Kidney epithelial cell (primary cell): ENCODE measurements around the gene TBCE. TPM values are rescaled to one million over a fixed set of nuclear protein-coding genes. Genes with fewer than 3 reads are reported as not detected.

Experiments used
- DNase-seq: peaks from one replicate; pipeline ENCODE4 v3.0.0-alpha.2; 2010; ENCODE audit warnings: low read depth
- H3K27me3 ChIP-seq: 2 replicates; pipeline ENCODE4 v1.6.0; 2011; ENCODE audit warnings: low read length; ENCODE audit not compliant: control insufficient read depth, insufficient read depth
- H3K36me3 ChIP-seq: 2 replicates; pipeline ENCODE4 v1.5.1; 2011; ENCODE audit warnings: low read length; ENCODE audit not compliant: control insufficient read depth, insufficient read depth
- H3K4me3 ChIP-seq: 2 replicates; pipeline ENCODE4 v1.5.1; 2011; ENCODE audit warnings: low read depth, mild to moderate bottlenecking, control low read depth, low read length
- total RNA-seq: library from RNA; depleted of rRNA; stranded (reverse); fragments of >200 nt; gene quantifications from 2 replicates; pipeline ENCODE4 v1.2.3, GENCODE V29; 2015
- TF ChIP-seq, protein P1 (sequence below): IDR thresholded peaks from 2 replicates; pipeline ENCODE4 v1.5.1; 2011; ENCODE audit warnings: mild to moderate bottlenecking, moderate library complexity, low read length, control low read depth, inconsistent platforms; ENCODE audit not compliant: insufficient read depth, poor library complexity, severe bottlenecking

The TBCE gene
- total RNA-seq, 1 donor from 2014 or later: 24.7 TPM

DNA sequence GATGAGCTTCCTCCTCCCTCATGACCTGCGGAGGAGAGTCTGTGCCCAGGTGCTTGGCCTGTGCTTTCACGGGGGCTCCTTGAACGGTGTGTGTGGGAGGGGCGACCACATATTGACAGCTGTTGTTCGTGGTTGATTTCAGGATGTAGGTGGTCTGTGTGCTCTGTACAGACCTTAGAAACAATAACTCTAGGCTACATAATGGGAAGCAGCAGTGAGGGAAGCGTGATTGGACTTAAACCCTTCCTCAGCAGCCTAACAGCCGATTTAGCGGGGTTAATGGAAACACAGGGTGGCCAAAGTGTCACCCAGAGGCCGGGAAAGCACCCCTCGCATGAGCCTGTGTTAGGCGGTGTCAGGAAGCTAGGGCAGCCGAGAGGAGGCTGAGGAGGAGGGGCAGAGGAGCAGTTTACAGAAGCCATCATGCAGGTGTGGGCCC, 56.0 kb downstream of the TBCE start:
- Histone ChIP-seq H3K4me3 (no peak overlapping the region), H3K27me3 (no peaks in the 10 kb centered on the region), H3K36me3 (no peaks in the 10 kb centered on the region)
- TF ChIP-seq, protein P1, sequence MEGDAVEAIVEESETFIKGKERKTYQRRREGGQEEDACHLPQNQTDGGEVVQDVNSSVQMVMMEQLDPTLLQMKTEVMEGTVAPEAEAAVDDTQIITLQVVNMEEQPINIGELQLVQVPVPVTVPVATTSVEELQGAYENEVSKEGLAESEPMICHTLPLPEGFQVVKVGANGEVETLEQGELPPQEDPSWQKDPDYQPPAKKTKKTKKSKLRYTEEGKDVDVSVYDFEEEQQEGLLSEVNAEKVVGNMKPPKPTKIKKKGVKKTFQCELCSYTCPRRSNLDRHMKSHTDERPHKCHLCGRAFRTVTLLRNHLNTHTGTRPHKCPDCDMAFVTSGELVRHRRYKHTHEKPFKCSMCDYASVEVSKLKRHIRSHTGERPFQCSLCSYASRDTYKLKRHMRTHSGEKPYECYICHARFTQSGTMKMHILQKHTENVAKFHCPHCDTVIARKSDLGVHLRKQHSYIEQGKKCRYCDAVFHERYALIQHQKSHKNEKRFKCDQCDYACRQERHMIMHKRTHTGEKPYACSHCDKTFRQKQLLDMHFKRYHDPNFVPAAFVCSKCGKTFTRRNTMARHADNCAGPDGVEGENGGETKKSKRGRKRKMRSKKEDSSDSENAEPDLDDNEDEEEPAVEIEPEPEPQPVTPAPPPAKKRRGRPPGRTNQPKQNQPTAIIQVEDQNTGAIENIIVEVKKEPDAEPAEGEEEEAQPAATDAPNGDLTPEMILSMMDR: no peak
- no peak for DNase-seq

DNA sequence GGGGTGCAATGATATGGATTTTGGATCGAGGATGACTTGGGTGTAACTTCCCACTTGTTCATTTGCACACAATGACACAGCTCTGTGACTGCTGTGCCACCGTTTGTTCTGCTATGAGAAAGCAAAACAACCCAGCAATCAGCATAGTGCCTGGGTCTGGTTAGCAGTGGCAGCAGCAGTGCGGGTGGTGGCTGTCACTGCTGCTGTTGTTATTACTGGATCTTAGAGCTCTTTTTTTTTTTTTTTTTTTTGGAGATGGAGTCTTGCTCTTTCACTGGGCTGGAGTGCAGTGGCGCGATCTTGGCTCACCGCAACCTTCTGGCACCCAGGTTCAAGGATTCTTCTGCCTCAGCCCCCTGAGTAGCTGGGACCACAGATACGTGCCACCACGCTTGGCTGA, 56.9 kb downstream of the TBCE start:
- Histone ChIP-seq H3K4me3 (no peak overlapping the region), H3K36me3 (no peaks in the 10 kb centered on the region), H3K27me3 (no peaks in the 10 kb centered on the region)
- TF ChIP-seq, protein P1: no peak
- DNase-seq: no peak

DNA sequence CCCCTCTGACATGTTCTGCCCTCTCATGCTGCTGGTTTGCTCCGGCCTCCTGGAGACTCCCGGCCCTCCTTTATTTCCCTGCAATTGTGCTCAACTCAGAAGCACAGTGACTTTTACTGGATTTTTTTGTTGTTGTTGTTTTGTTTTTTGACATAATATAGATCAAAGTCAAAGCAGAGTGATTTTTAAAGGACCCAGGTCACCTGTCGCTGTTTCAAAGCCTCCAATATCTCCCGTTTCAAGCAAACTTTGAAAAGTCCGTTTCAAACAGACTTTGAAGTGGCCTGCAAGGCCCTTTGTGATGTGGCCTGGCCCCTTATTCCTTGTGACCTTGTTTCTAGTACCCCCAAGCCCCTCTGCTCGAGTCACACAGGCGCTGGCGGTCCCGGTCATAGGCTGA, 58.1 kb downstream of the TBCE start:
- DNase-seq: no peak
- H3K27me3 ChIP-seq: no peaks in the 10 kb centered on the region

DNA sequence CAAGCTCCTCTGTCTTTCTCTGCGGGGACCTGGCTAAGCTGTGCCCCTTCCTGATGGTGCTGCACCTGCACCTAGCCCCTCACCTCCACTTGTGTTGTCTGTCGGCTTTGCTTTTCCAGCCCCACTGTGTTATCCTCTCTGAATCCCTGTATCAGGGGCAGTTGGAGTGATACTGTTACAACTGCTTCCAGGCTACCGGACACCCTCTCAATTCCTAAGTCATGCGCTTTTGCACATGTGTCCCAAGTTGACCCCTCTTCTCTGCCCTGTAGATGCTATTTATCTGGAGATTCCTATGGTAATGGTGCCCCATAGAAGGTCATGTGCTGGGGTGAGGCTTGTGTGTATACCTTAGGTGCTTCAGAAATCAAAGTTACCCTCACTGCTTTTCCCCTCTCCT, 58.9 kb downstream of the TBCE start:
- H3K4me3 ChIP-seq: no peak overlapping the region
- no peaks in the 10 kb centered on the region for H3K27me3 ChIP-seq
- TF ChIP-seq, protein P1: no peak
- DNase-seq: no peak
- no peaks in the 10 kb centered on the region for H3K36me3 ChIP-seq

More for the DNA sequence above, 58.1 kb downstream of the TBCE start:
- TF ChIP-seq, protein P1: no peak
- no peaks in the 10 kb centered on the region for H3K36me3 ChIP-seq
- no peak overlapping the region for H3K4me3 ChIP-seq

- Histone ChIP-seq H3K27me3 (no peaks in the 10 kb centered on the region), H3K4me3 (no peak overlapping the region), H3K36me3 (no peaks in the 10 kb centered on the region)
- no peak for DNase-seq
- TF ChIP-seq, protein P1: no peak
These were observed 59.5 kb downstream of the TBCE start for GRCh38 chr1:235426680-235427079.

- no peaks in the 10 kb centered on the region for H3K27me3 ChIP-seq
- TF ChIP-seq, protein P1: no peak
- DNase-seq: no peak
- H3K36me3 ChIP-seq: no peaks in the 10 kb centered on the region
- no peak overlapping the region for H3K4me3 ChIP-seq
These were observed 60.2 kb downstream of the TBCE start for GRCh38 chr1:235427447-235427846.
